ENCODE results near the gene TRAF1. TPM values are rescaled to one million over a fixed set of nuclear protein-coding genes. Genes with fewer than 3 reads are reported as not detected.

Gene TRAF1
- total RNA-seq, 1 experiment from 2014 or later: 1.4 TPM

DNA sequence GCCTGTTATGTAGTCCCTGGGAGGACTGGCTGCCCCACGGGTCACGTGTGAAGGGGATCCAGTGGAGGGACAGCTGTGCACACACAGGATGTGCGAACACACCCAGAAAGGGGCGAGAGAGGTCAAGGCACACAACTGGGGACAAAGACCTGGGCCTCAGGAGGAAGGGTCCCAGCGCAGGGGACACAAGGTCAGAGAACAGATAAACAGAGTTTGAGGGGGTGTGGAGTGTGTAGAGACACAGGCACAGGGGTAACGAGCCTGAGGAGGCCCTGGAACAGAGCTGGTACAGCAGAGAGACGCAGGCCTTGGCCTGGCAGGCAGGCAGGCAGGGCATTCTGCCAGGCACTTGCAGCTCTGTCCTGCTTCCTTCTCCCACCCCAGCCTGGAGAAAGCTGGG is 69.1 kb downstream of the TRAF1 start:
- Histone ChIP-seq H3K18ac (ENCODE audit: insufficient read length, low read depth, low read length) (no peak overlapping the region), H3K79me2 (ENCODE audit: insufficient read depth, low read length) (no peaks in the 10 kb centered on the region), H2BK12ac (ENCODE audit: insufficient read length, low read depth, low read length) (no peak overlapping the region), H4K5ac (ENCODE audit: insufficient read length, low read depth, low read length) (no peak overlapping the region), H3K56ac (ENCODE audit: insufficient read length, low read depth, low read length) (no peak overlapping the region), H4K20me1 (ENCODE audit: control insufficient read depth, insufficient read depth, insufficient read length) (no peaks in the 10 kb centered on the region), H3K27me3 (ENCODE audit: insufficient read depth, low read length) (no peaks in the 10 kb centered on the region), H3K79me1 (ENCODE audit: insufficient read depth, low read depth, low read length, poor library complexity, severe bottlenecking) (no peaks in the 10 kb centered on the region), H3K9ac (ENCODE audit: extremely low read depth, insufficient read length, low read length) (no peak overlapping the region), H3K27ac (ENCODE audit: insufficient read length, low read depth, low read length) (no peak overlapping the region), H3K14ac (ENCODE audit: insufficient read depth, low read length) (no peak overlapping the region), H3K4ac (ENCODE audit: low read depth, low read length) (no peak overlapping the region), H2AFZ (ENCODE audit: low read length) (no peak overlapping the region), H4K91ac (ENCODE audit: insufficient read length, low read depth, low read length) (no peak overlapping the region), H2BK5ac (ENCODE audit: insufficient read length, low read length) (no peak overlapping the region), H3K4me1 (ENCODE audit: insufficient read depth, low read length) (peaks cover 2% of the 10 kb centered on the region; the same call in 1 of the 2 replicates), H3K4me2 (ENCODE audit: insufficient read depth, insufficient read length, low read length) (no peak overlapping the region), H3K23ac (ENCODE audit: insufficient read length, low read depth, low read length) (no peak overlapping the region), H2BK15ac (ENCODE audit: low read depth, low read length) (no peak overlapping the region), H3T11ph (ENCODE audit: low read length) (no peak overlapping the region), H3K23me2 (ENCODE audit: insufficient read length, low read depth, low read length, poor library complexity, severe bottlenecking) (no peaks in the 10 kb centered on the region), H2AK5ac (ENCODE audit: insufficient read length, low read length) (no peak overlapping the region), H3K9me3 (ENCODE audit: control insufficient read depth, low read depth, low read length) (no peaks in the 10 kb centered on the region), H2BK20ac (ENCODE audit: low read depth, low read length, poor library complexity, severe bottlenecking) (no peak overlapping the region), H2BK120ac (ENCODE audit: low read depth, low read length, poor library complexity, severe bottlenecking) (no peak overlapping the region), H4K8ac (replicated peaks; ENCODE audit: insufficient read length, low read depth, low read length) (no peak overlapping the region)
- peaks cover 0 to 51% (median 25%) of the 10 kb centered on the region in 3 experiments; a peak in 4 of 7 replicates for H3K36me3 Mint-ChIP-seq (ENCODE audit: insufficient read depth in 1 of 3, low read depth in 3 of 3)
- TF ChIP-seq, protein P1, sequence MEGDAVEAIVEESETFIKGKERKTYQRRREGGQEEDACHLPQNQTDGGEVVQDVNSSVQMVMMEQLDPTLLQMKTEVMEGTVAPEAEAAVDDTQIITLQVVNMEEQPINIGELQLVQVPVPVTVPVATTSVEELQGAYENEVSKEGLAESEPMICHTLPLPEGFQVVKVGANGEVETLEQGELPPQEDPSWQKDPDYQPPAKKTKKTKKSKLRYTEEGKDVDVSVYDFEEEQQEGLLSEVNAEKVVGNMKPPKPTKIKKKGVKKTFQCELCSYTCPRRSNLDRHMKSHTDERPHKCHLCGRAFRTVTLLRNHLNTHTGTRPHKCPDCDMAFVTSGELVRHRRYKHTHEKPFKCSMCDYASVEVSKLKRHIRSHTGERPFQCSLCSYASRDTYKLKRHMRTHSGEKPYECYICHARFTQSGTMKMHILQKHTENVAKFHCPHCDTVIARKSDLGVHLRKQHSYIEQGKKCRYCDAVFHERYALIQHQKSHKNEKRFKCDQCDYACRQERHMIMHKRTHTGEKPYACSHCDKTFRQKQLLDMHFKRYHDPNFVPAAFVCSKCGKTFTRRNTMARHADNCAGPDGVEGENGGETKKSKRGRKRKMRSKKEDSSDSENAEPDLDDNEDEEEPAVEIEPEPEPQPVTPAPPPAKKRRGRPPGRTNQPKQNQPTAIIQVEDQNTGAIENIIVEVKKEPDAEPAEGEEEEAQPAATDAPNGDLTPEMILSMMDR (conservative IDR thresholded peaks at IDR 0.05): no peak
- DNase-seq: no peak
- H3K4me3 Mint-ChIP-seq: no peak overlapping the region
- peaks cover 8 to 10% of the 10 kb centered on the region in 2 experiments for H3K4me1 Mint-ChIP-seq
- WGBS (ENCODE audit: extremely low coverage, insufficient read length, low lambda C conversion rate): no CpG with 5 or more reads among the region's 7 CpGs
- no peaks in the 10 kb centered on the region for H3K9me3 Mint-ChIP-seq
- H3K27ac Mint-ChIP-seq: no peak overlapping the region; a peak in 2 of 7 replicates
- H3K27me3 Mint-ChIP-seq (ENCODE audit: low read depth): no peaks in the 10 kb centered on the region
